HepG2 (cell line): ENCODE results near the gene RAN.

ENCODE experiments used
- NKX3-1 ChIP-seq: sonication (generic); formaldehyde crosslinking; IDR thresholded peaks from 2 replicates; pipeline ENCODE4 v1.5.0; 2020; ENCODE audit warnings: missing genetic modification reagents
- TF ChIP-seq, protein P1 (sequence below): sonication (generic); formaldehyde crosslinking; IDR thresholded peaks from 2 replicates; pipeline ENCODE4 v1.5.0; 2020; ENCODE audit warnings: mild to moderate bottlenecking, missing genetic modification reagents, moderate library complexity

DNA sequence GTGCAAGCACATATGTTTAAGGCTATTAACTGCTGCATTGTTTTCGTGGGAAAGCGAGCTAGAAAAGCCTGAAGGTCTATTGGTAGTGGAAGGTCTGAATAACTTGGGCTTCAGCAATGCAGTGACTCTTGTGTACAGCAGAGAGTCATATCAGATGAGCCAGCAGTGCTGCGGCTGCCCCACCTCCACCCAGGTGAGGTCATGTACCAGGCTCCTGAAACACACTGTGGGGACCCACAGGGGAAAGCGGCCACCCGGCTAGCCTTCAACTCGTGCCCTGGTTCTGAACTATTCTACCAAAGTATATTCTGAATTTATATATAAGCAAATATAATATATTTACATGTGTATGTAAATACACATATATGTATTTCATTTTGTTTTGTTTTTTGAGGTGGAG, 12.7 kb upstream of the RAN start:
- TF ChIP-seq, protein P1, sequence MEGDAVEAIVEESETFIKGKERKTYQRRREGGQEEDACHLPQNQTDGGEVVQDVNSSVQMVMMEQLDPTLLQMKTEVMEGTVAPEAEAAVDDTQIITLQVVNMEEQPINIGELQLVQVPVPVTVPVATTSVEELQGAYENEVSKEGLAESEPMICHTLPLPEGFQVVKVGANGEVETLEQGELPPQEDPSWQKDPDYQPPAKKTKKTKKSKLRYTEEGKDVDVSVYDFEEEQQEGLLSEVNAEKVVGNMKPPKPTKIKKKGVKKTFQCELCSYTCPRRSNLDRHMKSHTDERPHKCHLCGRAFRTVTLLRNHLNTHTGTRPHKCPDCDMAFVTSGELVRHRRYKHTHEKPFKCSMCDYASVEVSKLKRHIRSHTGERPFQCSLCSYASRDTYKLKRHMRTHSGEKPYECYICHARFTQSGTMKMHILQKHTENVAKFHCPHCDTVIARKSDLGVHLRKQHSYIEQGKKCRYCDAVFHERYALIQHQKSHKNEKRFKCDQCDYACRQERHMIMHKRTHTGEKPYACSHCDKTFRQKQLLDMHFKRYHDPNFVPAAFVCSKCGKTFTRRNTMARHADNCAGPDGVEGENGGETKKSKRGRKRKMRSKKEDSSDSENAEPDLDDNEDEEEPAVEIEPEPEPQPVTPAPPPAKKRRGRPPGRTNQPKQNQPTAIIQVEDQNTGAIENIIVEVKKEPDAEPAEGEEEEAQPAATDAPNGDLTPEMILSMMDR (CRISPR knock-in tag), result no peak
- no peak for TF ChIP-seq NKX3-1 (CRISPR knock-in tag)
